HepG2 (cell line): Measurements from ENCODE around the gene NBL1. TPM values are rescaled to one million over a fixed set of nuclear protein-coding genes. Genes with fewer than 3 reads are reported as not detected.

Source experiments
- ARNT ChIP-seq: fragments of 450-650 bp; IDR thresholded peaks from 2 replicates; pipeline ENCODE4 v1.6.1; 2017
- ATF1 ChIP-seq: IDR thresholded peaks from 2 replicates; pipeline ENCODE4 v1.6.1; 2016; ENCODE audit warnings: mild to moderate bottlenecking, control low read depth
- CEBPG ChIP-seq: IDR thresholded peaks from 2 replicates; pipeline ENCODE4 v1.6.1; 2016
- KAT8 ChIP-seq: IDR thresholded peaks from 2 replicates; pipeline ENCODE4 v1.6.1; 2016; ENCODE audit warnings: missing genetic modification reagents, missing compliant biosample characterization
- KLF11 ChIP-seq: IDR thresholded peaks from 2 replicates; pipeline ENCODE4 v1.6.1; 2016; ENCODE audit warnings: missing compliant biosample characterization
- MAFF ChIP-seq: IDR thresholded peaks from 2 replicates; pipeline ENCODE4 v1.6.1; 2011; ENCODE audit warnings: low read depth, low read length, improper control_type of control experiment
- MIER2 ChIP-seq: IDR thresholded peaks from 2 replicates; pipeline ENCODE4 v1.6.1; 2016; ENCODE audit warnings: missing biosample characterization, missing genetic modification reagents
- NCOA1 ChIP-seq: sonication (generic); formaldehyde crosslinking; IDR thresholded peaks from 2 replicates; pipeline ENCODE4 v1.9.0; 2021; ENCODE audit warnings: missing genetic modification reagents
- PHB2 ChIP-seq: fragments of 450-650 bp; IDR thresholded peaks from 2 replicates; pipeline ENCODE4 v1.6.1; 2018; ENCODE audit not compliant: partially characterized antibody
- PHF21A ChIP-seq: sonication (generic); formaldehyde crosslinking; IDR thresholded peaks from 2 replicates; pipeline ENCODE4 v1.5.0; 2020; ENCODE audit warnings: mild to moderate bottlenecking, missing genetic modification reagents
- POLR2A ChIP-seq, 2 experiments: IDR thresholded peaks; 2 replicates each; pipeline ENCODE4 v1.6.1; 2011; ENCODE audit warnings: low read depth in 2 of 2, low read length in 2 of 2, mild to moderate bottlenecking in 1 of 2, moderate library complexity in 1 of 2; ENCODE audit not compliant: insufficient read depth in 1 of 2
- RARA ChIP-seq: IDR thresholded peaks from 2 replicates; pipeline ENCODE4 v1.6.1; 2016; ENCODE audit warnings: missing genetic modification reagents, missing compliant biosample characterization
- SMARCC2 ChIP-seq: fragments of 450-650 bp; IDR thresholded peaks from 2 replicates; pipeline ENCODE4 v1.6.1; 2017; ENCODE audit warnings: antibody characterized with exemption, mild to moderate bottlenecking
- STAT5B ChIP-seq: sonication (generic); formaldehyde crosslinking; IDR thresholded peaks from 2 replicates; pipeline ENCODE4 v1.4.0; 2020; ENCODE audit warnings: missing genetic modification reagents
- TEAD2 ChIP-seq: sonication (generic); formaldehyde crosslinking; IDR thresholded peaks from 2 replicates; pipeline ENCODE4 v1.9.0; 2021; ENCODE audit warnings: missing genetic modification reagents
- TFDP2 ChIP-seq: sonication (generic); formaldehyde crosslinking; IDR thresholded peaks from 2 replicates; pipeline ENCODE4 v1.4.0; 2020; ENCODE audit warnings: missing genetic modification reagents
- ZBTB44 ChIP-seq: sonication (generic); formaldehyde crosslinking; IDR thresholded peaks from 2 replicates; pipeline ENCODE4 v1.4.0; 2020; ENCODE audit warnings: missing genetic modification reagents
- ZIK1 ChIP-seq: sonication (generic); formaldehyde crosslinking; IDR thresholded peaks from 2 replicates; pipeline ENCODE4 v1.5.0; 2020; ENCODE audit warnings: mild to moderate bottlenecking, low read depth, missing genetic modification reagents, borderline replicate concordance
- ZNF468 ChIP-seq: sonication (generic); formaldehyde crosslinking; IDR thresholded peaks from 2 replicates; pipeline ENCODE4 v1.8.0; 2022; ENCODE audit warnings: mild to moderate bottlenecking, moderate library complexity, missing genetic modification reagents
- ZNF530 ChIP-seq: sonication (generic); formaldehyde crosslinking; IDR thresholded peaks from 2 replicates; pipeline ENCODE4 v1.5.0; 2020; ENCODE audit warnings: low read depth, mild to moderate bottlenecking, missing genetic modification reagents
- ZNF550 ChIP-seq: sonication (generic); formaldehyde crosslinking; IDR thresholded peaks from 2 replicates; pipeline ENCODE4 v1.4.0; 2020; ENCODE audit warnings: mild to moderate bottlenecking, missing genetic modification reagents, borderline replicate concordance
- ZNF713 ChIP-seq: sonication (generic); formaldehyde crosslinking; IDR thresholded peaks from 2 replicates; pipeline ENCODE4 v1.4.0; 2020; ENCODE audit warnings: mild to moderate bottlenecking, missing genetic modification reagents
- ZNF839 ChIP-seq: sonication (generic); formaldehyde crosslinking; IDR thresholded peaks from 2 replicates; pipeline ENCODE4 v1.4.0; 2020; ENCODE audit warnings: missing genetic modification reagents, mild to moderate bottlenecking, borderline replicate concordance
- ZNF850 ChIP-seq: sonication (generic); formaldehyde crosslinking; conservative IDR thresholded peaks from 2 replicates; pipeline ENCODE4 v1.9.0; 2021; ENCODE audit warnings: mild to moderate bottlenecking, missing genetic modification reagents
- polyA plus RNA-seq, 8 experiments: library from polyadenylated mRNA; depleted of rRNA in 3 of 8; stranded (reverse) in 7 of 8; unstranded in 1 of 8; fragments of >200 nt; fragmentation: Illumina TruSeq in 4 of 8; extraction: Trizol in 4 of 8; gene quantifications; 2 replicates each; pipeline versions ENCODE4 v1.2.1 to v1.2.3, GENCODE V29; 2011 to 2016; ENCODE audit warnings: low read depth in 4 of 8, missing spikeins in 1 of 8, mixed read lengths in 1 of 8; ENCODE audit not compliant: insufficient read depth in 1 of 8
- total RNA-seq, 5 experiments: library from RNA; depleted of rRNA; stranded (reverse); fragments of >200 nt; fragmentation: Illumina TruSeq; extraction: Trizol; gene quantifications; 2 replicates each; pipeline ENCODE4 v1.2.3, GENCODE V29; 2016; ENCODE audit warnings: low read depth in 1 of 5
- TF ChIP-seq, protein P1 (sequence below): IDR thresholded peaks from 2 replicates; pipeline ENCODE4 v1.4.0; 2020; ENCODE audit warnings: mild to moderate bottlenecking, missing genetic modification reagents

Gene NBL1
- total and polyA plus RNA-seq, 2 of the 13 experiments (the other 11 are each of a cell fraction or from before 2014, with no cell fraction given) = 2.7 to 13.8 TPM

GRCh38 chr1:19596714-19597495 is 47.2 kb upstream of the NBL1 start (continued):
- TF ChIP-seq ZBTB44 (no peak), CEBPG (CRISPR knock-in tag) (no peak), TFDP2 (CRISPR knock-in tag) (peak; percentile 45; the same call in 1 of the 2 replicates), ARNT (no peak), SMARCC2 (no peak), ZNF530 (CRISPR knock-in tag) (no peak), ZNF850 (CRISPR knock-in tag) (no peak; the same call in 1 of the 2 replicates), ZNF468 (no peak), KLF11 (CRISPR knock-in tag) (no peak), NCOA1 (CRISPR knock-in tag) (no peak), ZIK1 (CRISPR knock-in tag) (no peak), PHB2 (no peak), PHF21A (CRISPR knock-in tag) (peak; percentile 40; the same call in 1 of the 2 replicates), ZNF713 (CRISPR knock-in tag) (no peak), STAT5B (no peak), MAFF (no peak), TEAD2 (CRISPR knock-in tag) (no peak), KAT8 (peak; percentile 90), ATF1 (no peak), POLR2A (IDR thresholded peaks at IDR 0.05; ENCODE audit: insufficient read depth in 1 of 2, low read depth in 2 of 2, low read length in 2 of 2) (peak; percentile 79 to 82), ZNF839 (CRISPR knock-in tag) (no peak), MIER2 (CRISPR knock-in tag) (no peak), RARA (CRISPR knock-in tag) (peak; percentile 77), ZNF550 (CRISPR knock-in tag) (no peak)
- TF ChIP-seq, protein P1, sequence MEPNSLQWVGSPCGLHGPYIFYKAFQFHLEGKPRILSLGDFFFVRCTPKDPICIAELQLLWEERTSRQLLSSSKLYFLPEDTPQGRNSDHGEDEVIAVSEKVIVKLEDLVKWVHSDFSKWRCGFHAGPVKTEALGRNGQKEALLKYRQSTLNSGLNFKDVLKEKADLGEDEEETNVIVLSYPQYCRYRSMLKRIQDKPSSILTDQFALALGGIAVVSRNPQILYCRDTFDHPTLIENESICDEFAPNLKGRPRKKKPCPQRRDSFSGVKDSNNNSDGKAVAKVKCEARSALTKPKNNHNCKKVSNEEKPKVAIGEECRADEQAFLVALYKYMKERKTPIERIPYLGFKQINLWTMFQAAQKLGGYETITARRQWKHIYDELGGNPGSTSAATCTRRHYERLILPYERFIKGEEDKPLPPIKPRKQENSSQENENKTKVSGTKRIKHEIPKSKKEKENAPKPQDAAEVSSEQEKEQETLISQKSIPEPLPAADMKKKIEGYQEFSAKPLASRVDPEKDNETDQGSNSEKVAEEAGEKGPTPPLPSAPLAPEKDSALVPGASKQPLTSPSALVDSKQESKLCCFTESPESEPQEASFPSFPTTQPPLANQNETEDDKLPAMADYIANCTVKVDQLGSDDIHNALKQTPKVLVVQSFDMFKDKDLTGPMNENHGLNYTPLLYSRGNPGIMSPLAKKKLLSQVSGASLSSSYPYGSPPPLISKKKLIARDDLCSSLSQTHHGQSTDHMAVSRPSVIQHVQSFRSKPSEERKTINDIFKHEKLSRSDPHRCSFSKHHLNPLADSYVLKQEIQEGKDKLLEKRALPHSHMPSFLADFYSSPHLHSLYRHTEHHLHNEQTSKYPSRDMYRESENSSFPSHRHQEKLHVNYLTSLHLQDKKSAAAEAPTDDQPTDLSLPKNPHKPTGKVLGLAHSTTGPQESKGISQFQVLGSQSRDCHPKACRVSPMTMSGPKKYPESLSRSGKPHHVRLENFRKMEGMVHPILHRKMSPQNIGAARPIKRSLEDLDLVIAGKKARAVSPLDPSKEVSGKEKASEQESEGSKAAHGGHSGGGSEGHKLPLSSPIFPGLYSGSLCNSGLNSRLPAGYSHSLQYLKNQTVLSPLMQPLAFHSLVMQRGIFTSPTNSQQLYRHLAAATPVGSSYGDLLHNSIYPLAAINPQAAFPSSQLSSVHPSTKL (CRISPR knock-in tag) = no peak
